Cardiac fibroblast (primary cell): ENCODE measurements around the gene ITGA1.
A peak's percentile ranks its signal among the peaks of the same experiment; 100 is the strongest.

Experiments
- DNase-seq, 2 donors: peaks; one replicate each; pipeline versions ENCODE4 v3.0.0 to v3.0.0-alpha.2; 2010; ENCODE audit warnings: low read depth in 2 of 2
- H3K4me3 ChIP-seq, 2 donors: replicated peaks in 1 of 2; 1 replicate in 1 of 2; 2 replicates in 1 of 2; pipeline ENCODE4 v1.5.1; 2011; ENCODE audit warnings: low read depth in 2 of 2, low read length in 2 of 2, mild to moderate bottlenecking in 2 of 2, moderate library complexity in 1 of 2
- TF ChIP-seq, protein P1 (sequence below): IDR thresholded peaks from one replicate; pipeline ENCODE4 v1.5.1; 2011; ENCODE audit warnings: low read depth, mild to moderate bottlenecking, low read length, inconsistent platforms

The ITGA1 gene

DNA sequence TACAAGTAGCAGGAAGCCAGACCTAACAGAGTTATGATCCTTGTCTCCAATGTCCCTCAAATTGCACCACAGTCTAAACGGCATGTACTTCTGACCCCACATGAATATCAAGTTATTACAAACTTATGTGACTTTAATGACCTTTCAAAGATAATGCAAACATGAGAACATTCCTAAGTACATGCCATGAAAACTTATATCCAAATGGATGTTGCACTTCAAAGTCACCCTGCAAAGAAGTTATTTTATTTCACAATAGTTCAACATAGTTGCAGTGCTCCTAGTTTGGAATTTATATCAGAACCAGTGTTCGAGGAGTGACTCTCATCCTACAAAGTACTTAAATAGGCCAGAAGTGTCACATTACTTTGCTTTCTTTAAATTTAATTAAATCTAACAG, 41.2 kb upstream of the ITGA1 start:
- peak; percentile 18 to 24 for DNase-seq
- TF ChIP-seq, protein P1, sequence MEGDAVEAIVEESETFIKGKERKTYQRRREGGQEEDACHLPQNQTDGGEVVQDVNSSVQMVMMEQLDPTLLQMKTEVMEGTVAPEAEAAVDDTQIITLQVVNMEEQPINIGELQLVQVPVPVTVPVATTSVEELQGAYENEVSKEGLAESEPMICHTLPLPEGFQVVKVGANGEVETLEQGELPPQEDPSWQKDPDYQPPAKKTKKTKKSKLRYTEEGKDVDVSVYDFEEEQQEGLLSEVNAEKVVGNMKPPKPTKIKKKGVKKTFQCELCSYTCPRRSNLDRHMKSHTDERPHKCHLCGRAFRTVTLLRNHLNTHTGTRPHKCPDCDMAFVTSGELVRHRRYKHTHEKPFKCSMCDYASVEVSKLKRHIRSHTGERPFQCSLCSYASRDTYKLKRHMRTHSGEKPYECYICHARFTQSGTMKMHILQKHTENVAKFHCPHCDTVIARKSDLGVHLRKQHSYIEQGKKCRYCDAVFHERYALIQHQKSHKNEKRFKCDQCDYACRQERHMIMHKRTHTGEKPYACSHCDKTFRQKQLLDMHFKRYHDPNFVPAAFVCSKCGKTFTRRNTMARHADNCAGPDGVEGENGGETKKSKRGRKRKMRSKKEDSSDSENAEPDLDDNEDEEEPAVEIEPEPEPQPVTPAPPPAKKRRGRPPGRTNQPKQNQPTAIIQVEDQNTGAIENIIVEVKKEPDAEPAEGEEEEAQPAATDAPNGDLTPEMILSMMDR = no peak
- H3K4me3 ChIP-seq = no peak overlapping the region

DNA sequence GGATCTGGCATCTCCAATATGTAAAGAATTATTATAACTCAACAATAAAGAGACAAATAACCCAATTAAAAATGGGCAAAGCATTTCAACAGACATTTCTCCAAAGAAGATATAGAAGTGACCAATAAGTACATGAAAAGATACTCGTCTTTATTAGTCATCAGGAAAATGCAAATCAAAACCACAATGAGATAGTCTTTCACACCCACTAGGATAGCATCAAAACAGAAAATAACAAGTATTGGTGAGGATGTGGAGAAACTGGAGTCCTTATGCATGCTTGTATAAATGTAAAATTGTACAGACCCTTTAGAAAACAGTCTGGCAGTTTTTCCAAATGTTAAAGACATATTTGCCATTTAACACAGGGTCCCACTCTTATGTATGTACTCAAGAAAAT, 39.1 kb upstream of the ITGA1 start:
- DNase-seq = no peak
- TF ChIP-seq, protein P1 = no peak
- no peak overlapping the region for H3K4me3 ChIP-seq

DNA sequence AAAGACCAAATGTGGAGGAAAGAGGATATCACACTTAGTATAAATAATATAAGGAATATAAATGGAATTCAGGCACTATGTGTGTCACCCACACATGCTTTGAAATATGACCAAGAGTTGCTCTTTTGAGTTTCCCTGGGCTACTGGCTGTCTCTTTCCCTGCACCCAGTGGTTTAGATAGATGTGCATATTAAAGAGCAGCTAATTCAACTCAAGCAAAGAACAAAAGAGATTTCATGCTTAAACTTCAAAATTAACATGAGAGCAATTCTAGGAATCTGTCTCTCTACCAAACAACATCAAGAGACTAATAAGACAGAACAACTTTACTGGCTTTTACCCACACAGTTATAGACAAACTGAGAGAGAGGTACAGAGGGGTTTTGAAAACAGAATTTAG, 38.0 kb upstream of the ITGA1 start:
- no peak for DNase-seq
- H3K4me3 ChIP-seq = no peak overlapping the region
- TF ChIP-seq, protein P1 = no peak

DNA sequence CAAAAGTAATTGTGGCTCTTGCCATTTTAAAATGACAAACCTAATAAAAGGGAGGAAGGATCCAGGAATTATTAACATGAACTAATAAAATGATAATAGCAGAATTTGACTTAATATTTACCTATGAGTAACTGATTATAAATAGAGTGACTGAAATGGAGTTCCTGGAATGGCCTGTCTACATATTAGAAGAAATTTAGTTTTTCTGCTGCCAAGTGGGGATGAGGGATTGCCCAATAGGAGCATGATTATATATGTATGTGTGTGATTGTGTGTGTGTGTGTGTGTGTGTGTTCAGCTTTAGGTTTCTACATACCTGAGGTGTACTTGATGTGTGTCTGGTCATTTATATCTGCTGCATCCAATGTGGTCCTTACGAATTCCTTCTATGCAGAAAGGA, 36.6 kb upstream of the ITGA1 start:
- peak in 1 of 2 donors; percentile 12 for DNase-seq
- TF ChIP-seq, protein P1 = no peak
- H3K4me3 ChIP-seq = no peak overlapping the region

DNA sequence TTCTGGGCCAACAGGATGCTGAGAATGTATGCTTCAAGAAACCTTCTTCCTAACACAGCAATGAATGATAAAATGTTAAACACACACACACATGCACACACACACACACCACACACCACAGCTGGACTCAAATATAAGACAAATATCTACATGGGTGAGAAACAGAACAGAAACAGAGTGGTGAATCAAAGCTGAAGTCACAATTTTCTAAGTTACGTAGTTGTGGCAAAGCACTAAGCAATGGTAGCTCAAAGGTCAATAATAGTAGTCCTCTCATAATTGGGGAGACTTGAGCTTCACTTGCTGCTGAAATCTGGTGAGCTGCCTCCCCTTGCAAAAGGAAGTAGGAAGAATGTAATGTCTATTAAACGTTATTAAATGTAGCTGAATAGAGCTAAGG, 33.7 kb upstream of the ITGA1 start:
- TF ChIP-seq, protein P1 = no peak
- no peak overlapping the region for H3K4me3 ChIP-seq
- DNase-seq = no peak

DNA sequence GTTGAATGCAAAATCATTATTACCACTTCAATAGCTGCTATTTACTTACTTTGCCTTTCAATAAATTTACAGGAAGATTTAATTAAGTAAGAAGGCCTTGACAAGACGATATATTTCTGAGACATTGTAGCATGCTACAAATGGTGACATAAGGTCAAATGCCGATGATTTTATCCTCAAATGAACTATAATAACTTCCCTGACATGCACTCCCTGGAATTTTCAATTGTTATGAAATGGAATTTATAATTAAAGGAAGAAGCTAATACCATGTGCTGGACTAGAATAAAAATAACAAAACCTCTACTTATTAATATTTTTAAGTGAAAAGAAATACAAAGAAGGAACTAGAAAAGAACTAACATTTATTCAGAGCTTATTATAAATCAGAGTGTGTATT, 30.2 kb upstream of the ITGA1 start:
- H3K4me3 ChIP-seq = no peak overlapping the region
- DNase-seq = peak in 1 of 2 donors; percentile 10
- TF ChIP-seq, protein P1 = no peak

DNA sequence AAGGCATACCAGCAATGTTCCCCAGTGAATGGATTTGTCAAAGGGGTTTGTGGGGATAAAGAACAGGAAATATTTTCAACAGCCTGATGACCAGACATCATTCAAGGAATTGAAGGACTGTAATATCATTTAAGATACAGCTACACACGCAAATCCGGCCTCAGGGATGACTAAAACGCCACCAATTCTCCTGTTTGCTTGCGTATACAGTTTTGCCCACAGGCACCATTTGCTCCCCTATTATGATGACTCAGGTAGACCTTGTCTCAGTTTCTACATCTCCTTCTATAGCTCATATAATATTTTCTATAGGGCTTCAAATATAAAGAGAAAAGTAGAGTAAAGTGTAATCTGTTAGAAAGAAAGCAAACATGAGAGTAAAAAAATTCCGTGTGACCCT, 29.7 kb upstream of the ITGA1 start:
- no peak overlapping the region for H3K4me3 ChIP-seq
- TF ChIP-seq, protein P1 = no peak
- peak in 1 of 2 donors; percentile 35 for DNase-seq
